Brain microvascular endothelial cell (primary cell): Measurements from ENCODE around the gene TMEM86B.
"Not testable (repeated sequence)": the region's sequence is repeated elsewhere in the genome, so short reads cannot be mapped to it uniquely, and the experiment has no call there.

ENCODE experiments used
- DNase-seq: peaks from one replicate; pipeline ENCODE4 v3.0.0-alpha.2; 2020
- H3K27ac ChIP-seq: fragments of 250-450 bp; sonication (Bioruptor Pico); 2 replicates; pipeline ENCODE4 v1.5.1; 2020; ENCODE audit warnings: mild to moderate bottlenecking, moderate library complexity
- H3K27me3 ChIP-seq: fragments of 250-450 bp; sonication (Bioruptor Pico); replicated peaks from 2 replicates; pipeline ENCODE4 v1.5.1; 2020; ENCODE audit warnings: mild to moderate bottlenecking
- H3K36me3 ChIP-seq: fragments of 250-450 bp; sonication (Bioruptor Pico); replicated peaks from 2 replicates; pipeline ENCODE4 v1.5.1; 2020; ENCODE audit warnings: mild to moderate bottlenecking
- H3K4me3 ChIP-seq: 2 replicates; pipeline ENCODE4 v1.5.1; 2011; ENCODE audit warnings: low read depth, mild to moderate bottlenecking, control low read depth, low read length, moderate library complexity
- CTCF ChIP-seq: IDR thresholded peaks from 2 replicates; pipeline ENCODE4 v1.5.1; 2011; ENCODE audit warnings: low read depth, mild to moderate bottlenecking, moderate library complexity, low read length, control low read depth, inconsistent platforms; ENCODE audit errors: missing control alignments
- in situ Hi-C: cut with HindIII; loops from 2 replicates; pipeline ENCODE4 v1.10.0; 2017; ENCODE audit warnings: low sequenced_read_pairs, low pct_ligation_motif_present

TMEM86B gene

GRCh38 chr19:55212447-55212846 is 16.1 kb downstream of the TMEM86B start:
- in situ Hi-C loops, result no loop called here
- DNase-seq, result no peak

GRCh38 chr19:55209693-55210472 is 18.7 kb downstream of the TMEM86B start:
- peak; percentile 90 for DNase-seq
- TF ChIP-seq CTCF, result no peak
- Histone ChIP-seq H3K4me3 (no peak overlapping the region), H3K27me3 (no peaks in the 10 kb centered on the region), H3K27ac (peak overlapping the region; percentile 77), H3K36me3 (no peaks in the 10 kb centered on the region)
- in situ Hi-C loops, result no loop called here

More at GRCh38 chr19:55212447-55212846, 16.1 kb downstream of the TMEM86B start:
- Histone ChIP-seq H3K27me3 (no peaks in the 10 kb centered on the region), H3K4me3 (no peak overlapping the region), H3K36me3 (no peaks in the 10 kb centered on the region), H3K27ac (no peak overlapping the region)
- peak; percentile 50 for TF ChIP-seq CTCF

GRCh38 chr19:55208880-55209692 is 19.5 kb downstream of the TMEM86B start, which contains the start of gene PTPRH:
TSS of gene PTPRH (minus strand) at chr19:55209501. CDS start at chr19:55209433, 68 bp downstream.
- H3K36me3 ChIP-seq, result no peaks in the 10 kb centered on the region
- H3K27ac ChIP-seq, result peak within 1 kb of the TSS; percentile 77
- in situ Hi-C loops, result no loop called here
- no peak for TF ChIP-seq CTCF
- no peaks in the 10 kb centered on the region for H3K27me3 ChIP-seq
- no peak for DNase-seq
- no peak within 1 kb of the TSS for H3K4me3 ChIP-seq

GRCh38 chr19:55206664-55207500 is 21.7 kb downstream of the TMEM86B start:
- TF ChIP-seq CTCF, result no peak
- no peaks in the 10 kb centered on the region for H3K27me3 ChIP-seq
- in situ Hi-C loops, result no loop called here
- H3K27ac ChIP-seq, result peak overlapping the region; percentile 43
- peak overlapping the region; percentile 42 for H3K4me3 ChIP-seq
- no peaks in the 10 kb centered on the region for H3K36me3 ChIP-seq
- DNase-seq, result peak; percentile 91

GRCh38 chr19:55202199-55202598 is 26.4 kb downstream of the TMEM86B start:
- H3K36me3 ChIP-seq, H3K27ac ChIP-seq, DNase-seq, H3K4me3 ChIP-seq, in situ Hi-C loops, H3K27me3 ChIP-seq: not testable (repeated sequence)
- peak; percentile 46 for TF ChIP-seq CTCF
